Adipocyte (in vitro differentiated cells): ENCODE data around the gene LRRC26.
"Not testable (repeated sequence)": the region's sequence is repeated elsewhere in the genome, so short reads cannot be mapped to it uniquely, and the experiment has no call there.

Source experiments
- DNase-seq: peaks from one replicate; pipeline ENCODE4 v3.0.0-alpha.2; 2015; ENCODE audit warnings: low read depth
- H3K27me3 ChIP-seq: replicated peaks from 2 replicates; pipeline ENCODE4 v1.7.0; 2013; ENCODE audit warnings: mild to moderate bottlenecking, low read length, moderate library complexity; ENCODE audit not compliant: control insufficient read depth, insufficient read depth
- H3K36me3 ChIP-seq: 2 replicates; pipeline ENCODE4 v1.7.0; 2013; ENCODE audit warnings: low read length, mild to moderate bottlenecking, moderate library complexity; ENCODE audit not compliant: control insufficient read depth, insufficient read depth, severe bottlenecking
- H3K4me1 ChIP-seq: 2 replicates; pipeline ENCODE4 v1.7.0; 2013; ENCODE audit warnings: mild to moderate bottlenecking, low read length, moderate library complexity; ENCODE audit not compliant: control insufficient read depth, insufficient read depth
- H3K4me3 ChIP-seq: 2 replicates; pipeline ENCODE4 v1.7.0; 2013; ENCODE audit warnings: mild to moderate bottlenecking, low read length, moderate library complexity
- H3K9ac ChIP-seq: 2 replicates; pipeline ENCODE4 v1.7.0; 2013; ENCODE audit warnings: mild to moderate bottlenecking, low read length, moderate library complexity
- H3K9me3 ChIP-seq: 2 replicates; pipeline ENCODE4 v1.7.0; 2013; ENCODE audit warnings: mild to moderate bottlenecking, low read length, moderate library complexity; ENCODE audit not compliant: control insufficient read depth

Gene LRRC26

DNA sequence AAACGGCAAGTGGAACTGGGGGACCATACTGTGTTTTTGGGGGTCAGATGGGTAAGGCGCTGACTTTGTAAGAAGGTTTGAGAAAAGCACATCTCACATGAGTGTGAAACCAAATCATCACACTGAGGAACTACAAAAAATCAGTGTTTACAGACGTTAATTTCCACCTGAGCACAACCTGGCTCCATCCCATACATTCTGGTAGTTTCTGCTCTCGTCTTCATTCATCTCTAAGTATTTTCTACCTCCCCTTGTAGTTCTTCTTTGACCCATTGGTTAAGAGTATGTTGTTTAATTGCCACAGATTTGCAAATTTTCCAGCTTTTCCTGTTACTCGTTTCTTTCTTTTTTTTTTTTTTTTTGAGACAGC is 46.4 kb downstream of the LRRC26 start:
- H3K36me3 ChIP-seq, result no peaks in the 10 kb centered on the region
- H3K4me1 ChIP-seq, result peaks cover 16% of the 10 kb centered on the region
- DNase-seq, result no peak
- H3K9ac ChIP-seq, result no peak overlapping the region
- no peaks in the 10 kb centered on the region for H3K27me3 ChIP-seq
- no peaks in the 10 kb centered on the region for H3K9me3 ChIP-seq
- no peak overlapping the region for H3K4me3 ChIP-seq

DNA sequence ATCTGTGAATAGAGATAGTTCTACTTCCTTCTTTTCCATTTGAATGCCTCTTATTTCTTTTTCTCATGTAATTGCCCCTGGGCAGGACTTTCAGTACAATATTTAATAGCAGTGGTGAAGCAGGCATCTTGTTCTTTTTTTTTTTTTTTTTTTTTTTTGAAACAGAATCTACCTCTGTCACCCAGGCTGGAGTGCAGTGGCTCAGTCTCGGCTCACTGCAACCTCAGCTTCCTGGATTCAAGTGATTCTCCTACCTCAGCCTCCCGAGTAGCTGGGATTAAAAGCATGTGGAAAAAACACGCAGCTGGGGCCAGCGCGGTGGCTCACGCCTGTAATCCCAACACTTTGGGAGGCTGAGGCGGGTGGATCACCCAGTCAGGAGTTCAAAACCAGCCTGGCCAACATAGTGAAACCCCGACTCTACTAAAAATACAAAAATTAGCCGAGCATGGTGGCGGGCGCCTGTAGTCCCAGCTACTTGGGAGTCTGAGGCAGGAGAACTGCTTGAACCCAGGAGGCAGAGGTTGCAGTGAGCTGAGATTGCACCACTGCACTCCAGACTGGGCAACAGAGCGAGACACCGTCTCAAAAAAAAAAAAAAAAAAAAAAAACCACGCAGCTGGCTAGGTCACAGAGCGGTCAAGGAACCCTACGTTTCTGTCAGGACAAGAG is 46.9 kb downstream of the LRRC26 start:
- H3K9ac ChIP-seq, result not testable (repeated sequence)

GRCh38 chr9:137121927-137122795 is 47.7 kb downstream of the LRRC26 start:
- H3K4me3 ChIP-seq, H3K9ac ChIP-seq, DNase-seq, H3K36me3 ChIP-seq, H3K4me1 ChIP-seq, H3K27me3 ChIP-seq, H3K9me3 ChIP-seq: not testable (repeated sequence)

More for the DNA sequence above, 46.9 kb downstream of the LRRC26 start:
- DNase-seq, H3K4me3 ChIP-seq, H3K36me3 ChIP-seq, H3K27me3 ChIP-seq, H3K9me3 ChIP-seq: not testable (repeated sequence)
- peaks cover 11% of the 10 kb centered on the region for H3K4me1 ChIP-seq
